ENCODE results near the gene MDFIC2. TPM values are rescaled to one million over a fixed set of nuclear protein-coding genes. Genes with fewer than 3 reads are reported as not detected.

MDFIC2 gene
- total RNA-seq, 1 donor: not detected

GRCh38 chr3:70245746-70246525, 66.5 kb downstream of the MDFIC2 start:
- Histone ChIP-seq H2AFZ (ENCODE audit: low read length) (no peak overlapping the region), H3K4me1 (ENCODE audit: insufficient read depth, low read length) (no peaks in the 10 kb centered on the region), H3K4me2 (ENCODE audit: insufficient read depth, low read length) (no peak overlapping the region), H3K27ac (ENCODE audit: low read depth, low read length) (no peak overlapping the region), H3K9me3 (ENCODE audit: low read depth, low read length) (no peaks in the 10 kb centered on the region), H3K79me2 (ENCODE audit: insufficient read depth, low read length) (no peaks in the 10 kb centered on the region), H4K20me1 (ENCODE audit: insufficient read depth, low read length) (no peaks in the 10 kb centered on the region), H3K4me3 (ENCODE audit: insufficient read depth, low read length) (no peak overlapping the region), H3K36me3 (ENCODE audit: insufficient read depth, low read length) (no peaks in the 10 kb centered on the region), H3K27me3 (ENCODE audit: insufficient read depth, low read length) (no peaks in the 10 kb centered on the region)
- DNase-seq (ENCODE audit: insufficient read length, low spot score, missing footprints): no peak
- TF ChIP-seq CTCF (IDR thresholded peaks at IDR 0.05; ENCODE audit: extremely low read depth, low read depth, low read length): no peak

GRCh38 chr3:70244422-70244821, 68.0 kb downstream of the MDFIC2 start:
- Histone ChIP-seq H3K4me1 (ENCODE audit: insufficient read depth, low read length) (no peaks in the 10 kb centered on the region), H3K79me2 (ENCODE audit: insufficient read depth, low read length) (no peaks in the 10 kb centered on the region), H3K4me2 (ENCODE audit: insufficient read depth, low read length) (no peak overlapping the region), H4K20me1 (ENCODE audit: insufficient read depth, low read length) (no peaks in the 10 kb centered on the region), H3K27ac (ENCODE audit: low read depth, low read length) (no peak overlapping the region), H3K36me3 (ENCODE audit: insufficient read depth, low read length) (no peaks in the 10 kb centered on the region), H3K9me3 (ENCODE audit: low read depth, low read length) (no peaks in the 10 kb centered on the region), H3K4me3 (ENCODE audit: insufficient read depth, low read length) (no peak overlapping the region), H3K27me3 (ENCODE audit: insufficient read depth, low read length) (no peaks in the 10 kb centered on the region), H2AFZ (ENCODE audit: low read length) (no peak overlapping the region)
- TF ChIP-seq CTCF (IDR thresholded peaks at IDR 0.05; ENCODE audit: extremely low read depth, low read depth, low read length): no peak
- no peak for DNase-seq (ENCODE audit: insufficient read length, low spot score, missing footprints)

- H3K4me2 ChIP-seq (ENCODE audit: insufficient read depth, low read length): no peak overlapping the region
Observed at GRCh38 chr3:70242297-70242882, 70.0 kb downstream of the MDFIC2 start.

More at GRCh38 chr3:70242297-70242882, 70.0 kb downstream of the MDFIC2 start:
- H3K9me3 ChIP-seq (ENCODE audit: low read depth, low read length): no peaks in the 10 kb centered on the region
- H3K27ac ChIP-seq (ENCODE audit: low read depth, low read length): no peak overlapping the region
- no peak for DNase-seq (ENCODE audit: insufficient read length, low spot score, missing footprints)
- no peak overlapping the region for H3K4me3 ChIP-seq (ENCODE audit: insufficient read depth, low read length)
- H2AFZ ChIP-seq (ENCODE audit: low read length): no peak overlapping the region
- no peaks in the 10 kb centered on the region for H3K4me1 ChIP-seq (ENCODE audit: insufficient read depth, low read length)
- H3K79me2 ChIP-seq (ENCODE audit: insufficient read depth, low read length): no peaks in the 10 kb centered on the region
- H3K27me3 ChIP-seq (ENCODE audit: insufficient read depth, low read length): no peaks in the 10 kb centered on the region
- H3K36me3 ChIP-seq (ENCODE audit: insufficient read depth, low read length): no peaks in the 10 kb centered on the region
- no peaks in the 10 kb centered on the region for H4K20me1 ChIP-seq (ENCODE audit: insufficient read depth, low read length)
- TF ChIP-seq CTCF (IDR thresholded peaks at IDR 0.05; ENCODE audit: extremely low read depth, low read depth, low read length): no peak

Data from osteoblast (primary cell).